Astrocyte (in vitro differentiated cells and primary cell): ENCODE measurements around the gene CDHR1. TPM values are rescaled to one million over a fixed set of nuclear protein-coding genes. Genes with fewer than 3 reads are reported as not detected.

ENCODE experiments used
- DNase-seq: peaks from one replicate; pipeline ENCODE4 v3.0.0-alpha.2; 2010; ENCODE audit warnings: low read depth
- FAIRE-seq: peaks from 2 replicates; lab custom pipeline; 2011; peaks lifted over from hg19 to GRCh38; lab: Jason Lieb, UNC
- H2AFZ ChIP-seq: 2 replicates; pipeline ENCODE4 v1.6.0; 2012; ENCODE audit warnings: low read depth, low read length, inconsistent platforms
- H3K27ac ChIP-seq: 2 replicates; pipeline ENCODE4 v1.5.1; 2011; ENCODE audit warnings: low read depth, low read length, inconsistent platforms
- H3K27me3 ChIP-seq: 2 replicates; pipeline ENCODE4 v1.6.0; 2011; ENCODE audit warnings: low read length, inconsistent platforms; ENCODE audit not compliant: insufficient read depth
- H3K36me3 ChIP-seq: 2 replicates; pipeline ENCODE4 v1.5.1; 2011; ENCODE audit warnings: low read length, inconsistent platforms; ENCODE audit not compliant: insufficient read depth
- H3K4me1 ChIP-seq: 2 replicates; pipeline ENCODE4 v1.5.1; 2011; ENCODE audit warnings: low read length, inconsistent platforms; ENCODE audit not compliant: insufficient read depth
- H3K4me2 ChIP-seq: 2 replicates; pipeline ENCODE4 v1.6.0; 2012; ENCODE audit warnings: low read length, inconsistent platforms
- H3K4me3 ChIP-seq: 2 replicates; pipeline ENCODE4 v1.5.1; 2011; ENCODE audit warnings: low read depth, mild to moderate bottlenecking, low read length, inconsistent platforms; ENCODE audit not compliant: insufficient read depth
- H3K79me2 ChIP-seq: 2 replicates; pipeline ENCODE4 v1.6.0; 2012; ENCODE audit warnings: mild to moderate bottlenecking, low read length, inconsistent platforms; ENCODE audit not compliant: insufficient read depth
- H3K9ac ChIP-seq: 2 replicates; pipeline ENCODE4 v1.6.0; 2012; ENCODE audit warnings: mild to moderate bottlenecking, low read length, inconsistent platforms
- H3K9me3 ChIP-seq: 2 replicates; pipeline ENCODE4 v1.5.1; 2012; ENCODE audit warnings: low read depth, mild to moderate bottlenecking, low read length, inconsistent platforms; ENCODE audit not compliant: insufficient read depth
- H4K20me1 ChIP-seq: 2 replicates; pipeline ENCODE4 v1.6.0; 2012; ENCODE audit warnings: low read length, inconsistent platforms; ENCODE audit not compliant: insufficient read depth
- H3K27ac Mint-ChIP-seq: one replicate; pipeline ENCODE4 v1.8.0; 2021; ENCODE audit warnings: mild to moderate bottlenecking, mixed read lengths; ENCODE audit not compliant: unreplicated experiment
- H3K27me3 Mint-ChIP-seq: one replicate; pipeline ENCODE4 v1.8.0; 2021; ENCODE audit warnings: low read depth, mixed read lengths; ENCODE audit not compliant: unreplicated experiment
- H3K36me3 Mint-ChIP-seq: one replicate; pipeline ENCODE4 v1.8.0; 2021; ENCODE audit warnings: low read depth, mixed read lengths; ENCODE audit not compliant: unreplicated experiment
- H3K4me1 Mint-ChIP-seq: one replicate; pipeline ENCODE4 v1.8.0; 2021; ENCODE audit warnings: low read depth, mixed read lengths; ENCODE audit not compliant: unreplicated experiment
- H3K4me3 Mint-ChIP-seq: one replicate; pipeline ENCODE4 v1.8.0; 2021; ENCODE audit warnings: mild to moderate bottlenecking, moderate library complexity, mixed read lengths; ENCODE audit not compliant: unreplicated experiment
- H3K9me3 Mint-ChIP-seq: one replicate; pipeline ENCODE4 v1.8.0; 2021; ENCODE audit warnings: mild to moderate bottlenecking, mixed read lengths; ENCODE audit not compliant: unreplicated experiment
- EZH2 ChIP-seq: IDR thresholded peaks from 2 replicates; pipeline ENCODE4 v1.6.1; 2012; ENCODE audit warnings: mild to moderate bottlenecking, low read length, inconsistent platforms; ENCODE audit not compliant: insufficient read depth
- total RNA-seq: library from RNA; stranded (reverse); gene quantifications from 2 replicates; pipeline ENCODE4 v1.2.1, GENCODE V29; 2021
- TF ChIP-seq, protein P1 (sequence below): IDR thresholded peaks from 2 replicates; pipeline ENCODE4 v1.5.1; 2011; ENCODE audit warnings: low read depth, mild to moderate bottlenecking, inconsistent platforms, low read length, moderate library complexity; ENCODE audit not compliant: insufficient read depth

The CDHR1 gene
- total RNA-seq, 1 donor from 2014 or later = 0.75 TPM

- Histone ChIP-seq H3K9ac (no peak overlapping the region), H3K4me2 (no peak overlapping the region), H2AFZ (no peak overlapping the region), H3K9me3 (no peaks in the 10 kb centered on the region), H3K4me3 (no peak overlapping the region), H3K27ac (no peak overlapping the region), H4K20me1 (no peaks in the 10 kb centered on the region), H3K27me3 (no peaks in the 10 kb centered on the region), H3K4me1 (no peaks in the 10 kb centered on the region), H3K79me2 (no peaks in the 10 kb centered on the region), H3K36me3 (no peaks in the 10 kb centered on the region)
- no peak for TF ChIP-seq EZH2
- TF ChIP-seq, protein P1, sequence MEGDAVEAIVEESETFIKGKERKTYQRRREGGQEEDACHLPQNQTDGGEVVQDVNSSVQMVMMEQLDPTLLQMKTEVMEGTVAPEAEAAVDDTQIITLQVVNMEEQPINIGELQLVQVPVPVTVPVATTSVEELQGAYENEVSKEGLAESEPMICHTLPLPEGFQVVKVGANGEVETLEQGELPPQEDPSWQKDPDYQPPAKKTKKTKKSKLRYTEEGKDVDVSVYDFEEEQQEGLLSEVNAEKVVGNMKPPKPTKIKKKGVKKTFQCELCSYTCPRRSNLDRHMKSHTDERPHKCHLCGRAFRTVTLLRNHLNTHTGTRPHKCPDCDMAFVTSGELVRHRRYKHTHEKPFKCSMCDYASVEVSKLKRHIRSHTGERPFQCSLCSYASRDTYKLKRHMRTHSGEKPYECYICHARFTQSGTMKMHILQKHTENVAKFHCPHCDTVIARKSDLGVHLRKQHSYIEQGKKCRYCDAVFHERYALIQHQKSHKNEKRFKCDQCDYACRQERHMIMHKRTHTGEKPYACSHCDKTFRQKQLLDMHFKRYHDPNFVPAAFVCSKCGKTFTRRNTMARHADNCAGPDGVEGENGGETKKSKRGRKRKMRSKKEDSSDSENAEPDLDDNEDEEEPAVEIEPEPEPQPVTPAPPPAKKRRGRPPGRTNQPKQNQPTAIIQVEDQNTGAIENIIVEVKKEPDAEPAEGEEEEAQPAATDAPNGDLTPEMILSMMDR = no peak
- Mint-ChIP-seq H3K36me3 (no peaks in the 10 kb centered on the region), H3K4me1 (no peaks in the 10 kb centered on the region), H3K27me3 (peaks cover 6% of the 10 kb centered on the region), H3K9me3 (no peaks in the 10 kb centered on the region), H3K4me3 (no peak overlapping the region), H3K27ac (no peak overlapping the region)
- no peak for FAIRE-seq
- DNase-seq = no peak
Measured at GRCh38 chr10:84184517-84184916, 9.8 kb upstream of the CDHR1 start.

- no peaks in the 10 kb centered on the region for H3K4me1 Mint-ChIP-seq
- H3K4me3 Mint-ChIP-seq = no peak overlapping the region
- DNase-seq (no peak), FAIRE-seq (no peak)
- H3K27ac Mint-ChIP-seq = no peak overlapping the region
- Histone ChIP-seq H3K4me2 (no peak overlapping the region), H3K9me3 (no peaks in the 10 kb centered on the region), H2AFZ (no peak overlapping the region), H3K79me2 (no peaks in the 10 kb centered on the region), H3K27ac (no peak overlapping the region), H3K4me1 (no peaks in the 10 kb centered on the region), H3K9ac (no peak overlapping the region), H3K27me3 (no peaks in the 10 kb centered on the region), H3K4me3 (no peak overlapping the region), H4K20me1 (no peaks in the 10 kb centered on the region), H3K36me3 (no peaks in the 10 kb centered on the region)
- H3K9me3 Mint-ChIP-seq = no peaks in the 10 kb centered on the region
- no peaks in the 10 kb centered on the region for H3K36me3 Mint-ChIP-seq
- TF ChIP-seq, protein P1 = no peak
- TF ChIP-seq EZH2 = no peak
- peaks cover 6% of the 10 kb centered on the region for H3K27me3 Mint-ChIP-seq
Measured at GRCh38 chr10:84185526-84186175, 8.7 kb upstream of the CDHR1 start.

- Histone ChIP-seq H3K4me1 (no peaks in the 10 kb centered on the region), H3K27ac (no peak overlapping the region), H3K79me2 (no peaks in the 10 kb centered on the region), H3K4me3 (no peak overlapping the region), H3K9ac (no peak overlapping the region), H3K36me3 (no peaks in the 10 kb centered on the region), H4K20me1 (no peaks in the 10 kb centered on the region), H2AFZ (no peak overlapping the region), H3K4me2 (no peak overlapping the region), H3K9me3 (no peaks in the 10 kb centered on the region), H3K27me3 (peaks cover 4% of the 10 kb centered on the region)
- no peak for FAIRE-seq
- Mint-ChIP-seq H3K9me3 (no peaks in the 10 kb centered on the region), H3K36me3 (no peaks in the 10 kb centered on the region), H3K27me3 (peaks cover 34% of the 10 kb centered on the region), H3K27ac (no peak overlapping the region), H3K4me1 (no peaks in the 10 kb centered on the region), H3K4me3 (no peak overlapping the region)
- no peak for TF ChIP-seq EZH2
- TF ChIP-seq, protein P1 = no peak
- DNase-seq = no peak
Measured at GRCh38 chr10:84188815-84189214, 5.5 kb upstream of the CDHR1 start.
